SKM-1 treated with dmso at 0.1 percent for 144 hours (cell line): ENCODE data around the gene CLIC4.
"Not testable (repeated sequence)": the region's sequence is repeated elsewhere in the genome, so short reads cannot be mapped to it uniquely, and the experiment has no call there.

Experiments used
- DNase-seq: peaks from one replicate; lab custom pipeline; 2025; ENCODE audit not compliant: unreplicated experiment; lab: John Stamatoyannopoulos, UW

Gene CLIC4

GRCh38 chr1:24744911-24745710 is at the start of gene CLIC4:
Gene CLIC4 (plus strand): TSS chr1:24745447. CDS start chr1:24745554, 107 bp downstream.
- DNase-seq, result peak; percentile 100

- no peak for DNase-seq
These were observed 49.0 kb upstream of the CLIC4 start for GRCh38 chr1:24696041-24696755.

DNA sequence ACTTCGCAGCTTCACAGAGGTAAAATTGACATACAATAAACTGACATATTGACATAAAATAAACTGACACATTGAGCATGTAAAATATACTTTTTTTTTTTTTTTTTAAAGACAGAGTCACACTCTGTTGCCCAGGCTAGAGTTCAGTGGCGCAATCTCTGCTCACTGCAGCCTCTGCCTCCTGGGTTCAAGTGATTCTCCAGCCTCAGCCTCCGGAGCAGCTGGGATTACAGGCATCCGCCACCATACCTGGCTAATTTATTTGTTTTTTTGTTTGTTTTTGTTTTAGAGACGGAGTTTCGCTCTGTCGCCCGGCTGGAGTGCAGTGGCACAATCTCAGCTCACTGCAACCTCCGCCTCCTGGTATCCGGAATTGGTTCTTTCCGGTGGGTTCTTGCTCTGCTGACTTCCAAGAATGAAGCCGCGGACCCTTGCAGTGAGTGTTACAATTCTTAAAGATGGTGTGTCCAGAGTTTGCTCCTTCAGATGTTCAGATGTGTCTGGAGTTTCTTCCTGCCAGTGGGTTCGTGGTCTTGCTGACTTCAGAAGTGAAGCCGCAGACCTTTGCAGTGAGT is 48.4 kb upstream of the CLIC4 start:
- no peak for DNase-seq

DNA sequence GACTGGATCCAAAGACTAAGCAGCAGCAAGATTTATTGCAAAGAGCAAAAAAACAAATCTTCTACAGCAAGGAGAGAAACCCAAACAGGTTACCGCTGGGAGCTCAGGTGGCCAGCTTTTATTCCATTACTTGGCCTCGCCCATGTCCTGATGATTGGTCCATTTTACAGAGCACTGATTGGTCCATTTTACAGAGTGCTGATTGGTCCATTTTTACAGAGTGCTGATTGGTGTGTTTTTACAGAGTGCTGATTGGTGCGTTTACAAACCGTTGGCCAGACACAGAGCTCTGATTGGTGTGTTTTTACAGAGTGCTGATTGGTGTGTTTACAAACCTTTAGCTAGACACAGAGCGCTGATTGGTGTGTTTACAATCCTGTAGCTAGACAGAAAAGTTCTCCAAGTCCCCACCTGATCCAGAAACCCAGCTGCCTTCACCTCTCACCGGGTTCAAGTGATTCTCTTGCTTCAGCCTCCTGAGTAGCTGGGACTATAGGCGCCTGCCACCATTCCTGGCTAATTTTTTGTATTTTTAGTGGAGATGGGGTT is 47.7 kb upstream of the CLIC4 start:
- DNase-seq, result not testable (repeated sequence)

GRCh38 chr1:24698326-24698725 is 46.9 kb upstream of the CLIC4 start:
- DNase-seq, result not testable (repeated sequence)

DNA sequence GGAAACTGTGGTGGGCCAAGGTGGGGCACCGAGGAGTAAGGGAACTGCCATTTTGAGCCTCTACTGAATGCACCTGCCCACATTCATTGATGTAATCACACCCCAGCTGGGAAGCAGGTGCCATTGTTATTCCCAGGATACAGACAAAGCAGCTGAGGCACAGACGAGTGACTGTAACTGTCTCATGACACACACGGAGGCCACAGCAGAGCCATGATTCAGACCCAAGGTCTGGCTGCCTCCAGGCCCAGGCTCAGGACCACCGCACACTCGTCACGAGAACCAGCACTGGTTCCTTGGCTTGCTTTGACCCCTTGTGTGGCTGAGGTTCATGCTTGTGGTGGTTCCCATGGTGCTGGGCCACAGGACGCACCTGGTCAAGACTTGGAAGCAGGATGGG is 45.6 kb upstream of the CLIC4 start:
- DNase-seq, result no peak

- no peak for DNase-seq
These were observed 42.5 kb upstream of the CLIC4 start for GRCh38 chr1:24702511-24703293.

GRCh38 chr1:24704411-24705259 is 40.6 kb upstream of the CLIC4 start:
- DNase-seq, result no peak

DNA sequence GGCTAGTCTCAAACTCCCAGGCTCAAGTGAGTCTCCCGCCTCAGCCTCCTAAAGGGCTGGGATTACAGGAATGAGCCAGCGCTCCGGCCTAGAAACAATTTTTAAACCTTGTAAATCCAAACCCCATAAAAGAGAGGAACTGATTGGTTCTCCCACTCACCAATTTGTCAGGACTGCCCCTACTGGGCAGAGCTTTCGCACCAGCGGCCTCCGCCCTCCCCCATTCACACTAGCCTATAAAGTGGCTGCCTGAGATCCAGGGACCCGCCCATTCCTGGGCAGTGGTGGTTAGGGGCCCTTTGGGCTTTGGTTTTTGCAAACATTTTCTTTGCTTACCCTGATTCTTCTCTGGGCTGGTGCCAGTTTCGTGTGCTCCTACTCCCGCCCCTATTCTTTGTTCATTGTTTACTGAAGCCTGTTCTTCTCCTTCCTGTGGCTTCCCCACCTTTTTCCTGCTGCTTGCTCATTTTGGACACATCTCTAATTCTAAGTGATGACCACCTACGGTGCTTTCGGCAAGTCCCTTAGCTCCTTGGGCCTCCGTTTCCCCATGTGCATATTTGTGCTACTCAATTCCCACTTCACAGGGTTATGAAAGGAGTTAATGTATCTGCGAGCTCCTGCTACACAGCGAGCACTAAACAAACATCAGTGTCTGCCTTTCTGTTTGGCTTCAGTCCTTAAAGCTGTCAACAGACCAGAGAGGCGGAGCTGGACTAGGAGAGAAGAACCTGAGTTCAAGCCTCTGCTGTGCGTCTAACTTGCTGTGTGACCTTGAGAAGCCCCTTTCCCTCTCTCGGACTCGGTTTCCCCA is 39.8 kb upstream of the CLIC4 start:
- DNase-seq, result no peak

- not testable (repeated sequence) for DNase-seq
These were observed 39.2 kb upstream of the CLIC4 start for GRCh38 chr1:24706074-24706389.

DNA sequence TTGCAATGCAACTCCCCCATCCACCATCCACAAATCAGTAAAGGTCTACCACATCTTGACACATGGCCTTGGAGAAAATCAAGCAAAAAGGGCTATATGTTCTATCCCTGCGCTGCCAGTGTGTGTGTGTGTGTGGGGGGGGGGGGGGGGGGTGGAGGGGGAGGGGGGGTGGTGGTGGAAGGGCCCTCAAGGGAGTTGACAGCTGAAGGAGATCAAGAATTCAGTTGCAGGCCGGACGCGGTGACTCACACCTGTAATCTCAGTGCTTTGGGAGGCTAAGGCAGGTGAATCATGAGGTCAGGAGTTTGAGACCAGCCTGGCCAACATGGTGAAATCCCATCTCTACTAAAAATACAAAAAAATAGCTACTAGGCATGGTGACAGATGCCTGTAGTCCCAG is 37.6 kb upstream of the CLIC4 start:
- no peak for DNase-seq

DNA sequence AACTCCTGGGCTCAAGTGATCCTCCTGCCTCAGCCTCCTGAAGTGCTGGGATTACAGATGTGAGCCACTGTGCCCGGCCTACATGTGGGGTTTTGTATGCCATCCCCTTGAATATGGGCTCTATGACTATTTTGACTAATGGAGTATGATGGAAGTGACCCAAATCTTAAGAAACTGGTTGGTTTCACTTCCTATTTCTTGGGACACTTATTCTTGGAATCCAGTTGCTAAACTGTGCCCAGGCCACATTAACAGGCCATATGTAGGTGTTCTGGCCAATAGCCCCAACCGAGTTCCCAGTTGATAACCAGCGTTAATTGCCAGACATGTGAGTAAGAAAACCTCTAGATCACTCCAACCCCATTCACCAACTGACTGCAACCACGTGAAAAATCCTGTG is 36.3 kb upstream of the CLIC4 start:
- DNase-seq, result peak; percentile 38

GRCh38 chr1:24709791-24710441 is 35.3 kb upstream of the CLIC4 start:
- DNase-seq, result no peak

DNA sequence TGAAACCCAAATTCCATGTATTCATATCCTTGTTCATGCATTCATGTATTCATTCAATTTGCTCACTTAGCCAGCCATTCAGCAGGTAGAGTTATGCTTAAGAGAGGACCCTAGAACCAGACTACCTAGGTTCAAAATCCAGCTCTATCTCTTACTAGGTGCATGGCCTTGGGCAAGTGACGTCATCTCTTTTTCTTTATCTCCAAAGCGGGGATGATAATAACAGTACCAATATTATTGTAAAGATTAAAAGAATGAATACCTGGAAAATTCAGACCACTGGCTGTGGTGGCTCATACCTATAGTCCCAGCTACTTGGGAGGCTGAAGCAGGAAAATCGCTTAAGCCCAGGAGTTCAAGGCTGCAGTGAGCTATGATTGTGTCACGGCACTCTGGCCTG is 33.9 kb upstream of the CLIC4 start:
- no peak for DNase-seq

- no peak for DNase-seq
These were observed 32.1 kb upstream of the CLIC4 start for GRCh38 chr1:24713176-24713575.

- peak; percentile 60 for DNase-seq
These were observed 31.5 kb upstream of the CLIC4 start for GRCh38 chr1:24713736-24714135.

GRCh38 chr1:24714859-24715520 is 30.3 kb upstream of the CLIC4 start:
- no peak for DNase-seq

DNA sequence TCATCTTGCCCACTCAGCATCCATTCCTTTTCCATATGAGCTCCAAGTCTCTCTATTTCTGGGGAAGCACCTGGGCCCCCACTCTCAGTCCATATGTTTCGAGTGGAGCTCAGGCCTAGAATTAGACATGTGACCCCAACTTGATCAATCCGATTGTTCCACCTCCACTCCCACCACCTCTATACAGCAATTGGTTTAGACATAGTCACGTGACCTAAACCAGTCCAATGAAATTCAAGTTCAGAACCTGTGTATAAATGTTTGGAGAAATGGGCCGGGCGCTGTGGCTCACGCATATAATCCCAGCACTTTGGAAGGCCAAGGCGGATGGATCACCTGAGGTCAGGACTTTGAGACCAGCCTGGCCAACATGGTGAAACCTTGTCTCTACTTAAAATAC is 29.6 kb upstream of the CLIC4 start:
- DNase-seq, result no peak
